Measurements from ENCODE around the gene PRDM2. TPM values are rescaled to one million over a fixed set of nuclear protein-coding genes. Genes with fewer than 3 reads are reported as not detected.

Gene PRDM2
- polyA plus RNA-seq, 3 donors: 4.1 to 22.5 (median 7.6) TPM

GRCh38 chr1:13775459-13775858 is 75.5 kb downstream of the PRDM2 start:
- intact Hi-C loops (cut with micrococcal nuclease): no loop called here
- Histone ChIP-seq H3K36me3 (replicated peaks in 1 of 2; ENCODE audit: control insufficient read depth in 1 of 2, insufficient read depth in 2 of 2, low read length in 2 of 2) (peaks cover 71 to 91% of the 10 kb centered on the region in 2 donors), H3K79me2 (ENCODE audit: insufficient read depth, low read length) (peaks cover 100% of the 10 kb centered on the region), H3K9ac (ENCODE audit: insufficient read depth, low read length, poor library complexity, severe bottlenecking) (no peak overlapping the region), H2AFZ (ENCODE audit: insufficient read depth, low read depth, low read length, poor library complexity, severe bottlenecking) (no peak overlapping the region), H3K27ac (ENCODE audit: low read depth in 1 of 2, low read length in 2 of 2) (peak overlapping the region in 1 of 2 donors; percentile 11), H3K4me1 (ENCODE audit: control insufficient read depth in 1 of 2, insufficient read depth in 2 of 2, low read length in 2 of 2) (peaks cover 4 to 7% of the 10 kb centered on the region in 2 donors), H3K4me3 (replicated peaks in 1 of 3; ENCODE audit: low read depth in 2 of 3, low read length in 3 of 3) (no peak overlapping the region), H3K27me3 (ENCODE audit: control insufficient read depth in 2 of 2, insufficient read depth in 2 of 2, low read length in 2 of 2) (no peaks in the 10 kb centered on the region), H3K4me2 (replicated peaks; ENCODE audit: extremely low read depth, low read length, poor library complexity, severe bottlenecking) (no peak overlapping the region), H4K20me1 (ENCODE audit: insufficient read depth, low read length) (peaks cover 100% of the 10 kb centered on the region), H3K9me3 (replicated peaks in 1 of 2; ENCODE audit: control insufficient read depth in 1 of 2, insufficient read depth in 1 of 2, low read length in 2 of 2) (no peaks in the 10 kb centered on the region)
- Mint-ChIP-seq H3K9me3 (no peaks in the 10 kb centered on the region), H3K4me3 (no peak overlapping the region), H3K4me1 (peaks cover 7% of the 10 kb centered on the region), H3K36me3 (peaks cover 13 to 24% of the 10 kb centered on the region in 2 donors), H3K27me3 (ENCODE audit: low read depth in 3 of 3) (no peaks in the 10 kb centered on the region), H3K27ac (no peak overlapping the region)
- 93% methylated on average over 3 of the region's 5 CpGs for WGBS (ENCODE audit: insufficient coverage)
- TF ChIP-seq CTCF (IDR thresholded peaks at IDR 0.05): no peak
- no peak for DNase-seq

GRCh38 chr1:13775916-13776315 is 75.9 kb downstream of the PRDM2 start:
- Mint-ChIP-seq H3K27me3 (ENCODE audit: low read depth in 3 of 3) (peaks cover 0 to 2% (median 0%) of the 10 kb centered on the region in 3 donors), H3K4me3 (no peak overlapping the region), H3K9me3 (no peaks in the 10 kb centered on the region), H3K27ac (no peak overlapping the region), H3K36me3 (peaks cover 8 to 25% of the 10 kb centered on the region in 2 donors), H3K4me1 (peaks cover 12% of the 10 kb centered on the region)
- TF ChIP-seq CTCF (IDR thresholded peaks at IDR 0.05): no peak
- Histone ChIP-seq H3K4me3 (replicated peaks in 1 of 3; ENCODE audit: low read depth in 2 of 3, low read length in 3 of 3) (no peak overlapping the region), H3K4me1 (ENCODE audit: control insufficient read depth in 1 of 2, insufficient read depth in 2 of 2, low read length in 2 of 2) (peaks cover 8 to 12% of the 10 kb centered on the region in 2 donors), H2AFZ (ENCODE audit: insufficient read depth, low read depth, low read length, poor library complexity, severe bottlenecking) (no peak overlapping the region), H3K27me3 (ENCODE audit: control insufficient read depth in 2 of 2, insufficient read depth in 2 of 2, low read length in 2 of 2) (no peaks in the 10 kb centered on the region), H3K36me3 (replicated peaks in 1 of 2; ENCODE audit: control insufficient read depth in 1 of 2, insufficient read depth in 2 of 2, low read length in 2 of 2) (peaks cover 71 to 92% of the 10 kb centered on the region in 2 donors), H3K4me2 (replicated peaks; ENCODE audit: extremely low read depth, low read length, poor library complexity, severe bottlenecking) (no peak overlapping the region), H3K27ac (ENCODE audit: low read depth in 1 of 2, low read length in 2 of 2) (peak overlapping the region in 1 of 2 donors; percentile 11), H3K9ac (ENCODE audit: insufficient read depth, low read length, poor library complexity, severe bottlenecking) (no peak overlapping the region), H4K20me1 (ENCODE audit: insufficient read depth, low read length) (peaks cover 100% of the 10 kb centered on the region), H3K79me2 (ENCODE audit: insufficient read depth, low read length) (peaks cover 100% of the 10 kb centered on the region), H3K9me3 (replicated peaks in 1 of 2; ENCODE audit: control insufficient read depth in 1 of 2, insufficient read depth in 1 of 2, low read length in 2 of 2) (no peaks in the 10 kb centered on the region)
- 100% methylated on average over 1 of the region's 3 CpGs for WGBS (ENCODE audit: insufficient coverage)
- no peak for DNase-seq
- intact Hi-C loops (cut with micrococcal nuclease): no loop called here

Data from CD14-positive monocyte (primary cell).